Cardiac septum (tissue), 1 donor: Measurements from ENCODE around the gene MRPS18C. TPM values are rescaled to one million over a fixed set of nuclear protein-coding genes. Genes with fewer than 3 reads are reported as not detected.
"Not testable (repeated sequence)": the region's sequence is repeated elsewhere in the genome, so short reads cannot be mapped to it uniquely, and the experiment has no call there.

ENCODE experiments used
- DNase-seq: peaks from one replicate; pipeline ENCODE4 v3.0.0-alpha.2; 2020; ENCODE audit warnings: low spot score
- intact Hi-C: fragments of 100-400 bp; cut with DNase I; formaldehyde crosslinking; loops from one replicate; pipeline ENCODE4 v1.14.0; 2022
- total RNA-seq: library from RNA; stranded (reverse); fragmentation: NEBNext Ultra II Directional; extraction: Animal tissue kit (Norgen Biotek cat#: 25700); gene quantifications from one replicate; pipeline ENCODE4 v1.2.1, GENCODE V29; 2021
- donor health status: DM: no; HTN: no; CAD: no.

The MRPS18C gene
- total RNA-seq, 1 donor from 2014 or later = 39.1 TPM

DNA sequence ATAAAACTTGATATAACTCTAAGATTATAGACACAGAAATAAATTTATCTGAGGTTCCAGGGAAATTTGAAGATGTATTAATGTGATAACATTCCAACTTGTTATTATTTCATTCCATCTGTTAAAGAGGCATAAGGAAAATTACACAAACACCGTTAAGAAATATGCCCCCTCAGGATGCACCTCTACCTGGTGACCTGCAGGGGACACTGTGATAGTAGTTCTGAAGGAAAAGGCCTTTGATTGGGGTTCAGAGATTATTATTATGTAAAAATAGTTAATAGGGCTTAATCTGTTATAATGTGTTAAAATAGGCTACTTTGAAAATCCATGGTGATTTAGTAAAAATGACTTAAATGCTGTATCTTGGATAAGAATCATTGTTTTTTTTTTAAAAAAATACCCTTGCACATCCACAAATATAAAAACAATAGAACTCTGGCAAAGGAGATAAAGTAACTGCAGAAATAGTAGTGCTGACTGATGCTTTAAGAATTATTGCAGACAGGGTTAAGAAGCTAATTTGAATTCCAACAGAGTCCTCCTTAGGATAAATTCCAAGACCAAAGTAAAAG, 35.1 kb downstream of the MRPS18C start:
- no peak for DNase-seq
- intact Hi-C loops = no loop called here

DNA sequence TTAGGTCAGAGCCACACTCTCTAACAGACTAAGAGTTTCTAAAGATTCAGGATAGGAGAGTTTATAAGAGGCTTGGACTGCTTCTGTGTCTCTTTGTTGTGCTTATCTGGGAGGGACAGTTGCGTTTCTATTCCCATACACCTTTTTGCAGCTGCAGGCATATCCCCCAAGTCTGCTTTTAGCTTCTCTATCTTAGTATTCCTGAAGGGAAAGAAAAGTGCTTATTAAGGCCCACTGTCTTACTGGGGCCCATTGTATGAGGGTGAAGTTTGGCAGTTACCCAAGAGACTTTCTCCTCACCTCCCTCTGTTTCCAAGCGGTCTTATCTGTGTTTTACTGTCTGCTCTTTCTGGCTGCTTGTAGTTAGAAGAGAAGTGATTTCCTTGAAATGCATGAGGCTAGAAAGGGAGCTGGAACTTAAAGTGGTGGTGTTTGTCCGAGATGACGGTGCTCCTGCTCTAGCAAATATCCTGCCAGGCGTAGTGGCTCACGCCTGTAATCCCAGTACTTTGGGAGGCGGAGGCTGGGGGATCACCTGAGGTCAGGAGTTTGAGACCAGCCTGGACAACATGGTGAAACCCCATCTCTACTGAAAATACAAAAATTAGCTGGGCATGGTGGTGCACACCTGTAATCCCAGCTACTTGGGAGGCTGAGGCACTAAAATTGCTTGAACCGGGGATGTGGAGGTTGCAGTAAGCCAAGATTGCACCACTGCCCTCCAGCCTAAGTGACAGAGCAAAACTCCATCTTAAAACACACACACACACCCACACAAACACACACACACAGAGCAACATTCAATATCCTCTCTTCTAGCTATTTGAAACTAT, 40.4 kb downstream of the MRPS18C start:
- DNase-seq, intact Hi-C loops: not testable (repeated sequence)

DNA sequence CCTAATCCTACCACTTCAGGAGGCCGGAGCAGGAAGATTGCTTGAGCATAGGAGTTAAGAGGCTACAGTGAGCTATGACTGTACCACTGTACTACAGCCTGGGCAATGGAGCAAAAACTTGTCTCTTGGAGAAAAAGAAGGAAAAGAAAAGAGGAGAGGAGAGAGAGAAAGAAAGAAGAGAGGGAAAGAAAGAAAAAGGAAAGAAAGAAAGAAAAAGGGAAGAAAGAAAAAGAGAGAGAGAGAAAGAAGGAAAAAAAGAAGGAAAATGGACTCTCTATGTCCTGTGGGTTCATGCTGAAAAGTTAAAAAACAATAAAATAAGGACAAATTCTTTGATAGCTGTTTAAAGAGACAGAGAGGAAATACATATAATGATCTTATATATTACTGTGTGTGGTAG, 42.3 kb downstream of the MRPS18C start:
- intact Hi-C loops = no loop called here
- DNase-seq = no peak

DNA sequence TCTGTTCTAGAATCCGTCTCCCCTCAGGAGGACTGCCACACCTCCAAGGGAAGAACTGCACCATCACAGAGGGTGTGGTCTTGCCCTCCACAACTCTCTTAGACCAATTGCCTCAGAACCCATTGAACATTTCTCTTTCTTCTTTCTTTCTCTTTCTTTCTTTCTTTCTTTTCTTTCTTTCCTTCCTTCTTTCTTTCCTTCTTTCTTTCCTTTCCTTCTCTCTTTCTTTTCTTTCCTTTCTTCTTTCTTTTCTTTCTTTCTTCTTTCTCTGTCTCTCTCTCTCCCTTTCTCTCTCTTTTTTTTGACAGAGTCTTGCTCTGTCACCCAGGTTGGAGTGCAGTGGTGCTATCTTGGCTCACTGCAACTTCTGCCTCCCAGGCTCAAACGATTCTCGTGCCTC, 45.8 kb downstream of the MRPS18C start:
- intact Hi-C loops, DNase-seq: not testable (repeated sequence)

DNA sequence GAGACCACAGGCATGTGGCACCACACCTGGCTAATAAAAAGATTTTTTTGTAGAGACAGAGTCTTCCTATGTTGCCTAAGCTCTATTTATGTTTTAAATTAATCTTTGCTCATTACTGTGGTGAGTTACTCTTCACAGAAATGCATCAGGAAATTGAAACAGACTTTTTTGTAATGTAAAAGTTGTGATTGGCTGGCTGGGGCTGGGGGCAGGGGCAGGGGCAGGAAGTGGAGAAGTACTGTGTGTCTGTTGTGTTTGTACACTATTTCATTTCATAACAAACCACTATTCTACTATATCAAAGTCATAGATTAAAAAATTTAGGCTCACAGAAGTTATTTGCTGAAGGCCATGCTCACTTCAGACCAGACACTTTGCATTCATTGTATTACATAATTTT, 48.1 kb downstream of the MRPS18C start:
- intact Hi-C loops = no loop called here
- no peak for DNase-seq

DNA sequence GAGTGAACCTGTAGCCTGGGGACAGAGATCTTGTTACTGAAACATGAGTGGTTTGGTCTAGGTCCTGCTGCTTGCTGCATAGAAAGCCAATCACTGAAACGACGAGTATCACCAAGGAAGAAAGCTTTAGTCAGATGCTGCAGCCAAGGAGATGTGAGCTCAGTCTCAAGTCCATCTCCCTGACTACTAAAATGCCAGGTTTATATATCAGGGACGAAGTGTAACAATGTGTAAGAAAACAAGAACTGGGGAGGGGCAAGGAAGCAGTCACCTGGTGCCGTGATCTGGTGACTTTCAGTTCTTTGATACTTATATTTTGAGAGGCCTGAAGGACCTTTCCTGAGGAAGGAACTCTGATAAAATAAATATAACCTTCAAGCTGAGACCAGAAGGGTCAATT, 48.6 kb downstream of the MRPS18C start:
- no peak for DNase-seq
- intact Hi-C loops = no loop called here

DNA sequence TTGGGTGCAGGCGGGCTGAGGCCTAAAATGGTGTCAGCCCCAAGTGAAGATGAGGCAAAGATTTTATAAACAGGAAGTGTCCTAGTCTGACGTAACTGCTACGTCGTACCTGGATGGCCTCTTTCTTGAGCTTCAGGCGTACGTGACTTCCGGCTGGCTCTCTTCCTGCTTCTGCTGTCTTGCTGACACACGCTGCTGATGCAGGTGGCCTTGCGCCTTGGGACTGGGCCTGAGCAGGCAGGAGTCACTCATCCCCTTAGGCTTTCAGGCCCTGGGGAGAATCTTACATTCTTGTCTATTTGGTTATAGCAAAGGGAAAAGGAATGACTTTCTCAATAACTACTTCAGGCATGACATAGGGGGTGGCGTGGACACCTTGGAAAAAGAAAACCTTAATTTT, 49.1 kb downstream of the MRPS18C start:
- intact Hi-C loops = no loop called here
- DNase-seq = no peak

DNA sequence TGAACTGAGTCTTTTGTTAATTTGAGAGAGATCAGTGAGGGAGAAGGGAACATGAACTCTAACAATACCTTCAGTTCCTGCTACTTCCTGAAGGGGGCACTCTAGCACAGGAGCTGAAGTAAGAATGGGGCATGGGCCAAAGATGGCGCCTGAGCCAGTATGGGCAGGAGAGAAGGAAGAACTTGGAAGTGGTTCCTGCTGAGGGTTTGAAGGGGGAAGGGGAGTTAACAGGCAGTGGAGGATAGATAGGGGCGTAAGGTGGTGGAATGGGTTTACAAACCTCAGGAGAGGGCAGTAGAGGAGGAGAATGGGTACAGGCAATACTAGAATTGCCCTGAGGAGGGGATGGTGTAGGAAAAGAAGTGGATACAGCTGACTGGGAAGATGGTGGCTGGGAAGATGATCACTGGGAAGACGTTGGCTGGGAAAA, 53.3 kb downstream of the MRPS18C start:
- intact Hi-C loops = loop anchor here (1.0 kb wide), 1 partner anchor 131 kb away; no protein-coding TSS in a partner anchor
- DNase-seq = not testable (repeated sequence)

DNA sequence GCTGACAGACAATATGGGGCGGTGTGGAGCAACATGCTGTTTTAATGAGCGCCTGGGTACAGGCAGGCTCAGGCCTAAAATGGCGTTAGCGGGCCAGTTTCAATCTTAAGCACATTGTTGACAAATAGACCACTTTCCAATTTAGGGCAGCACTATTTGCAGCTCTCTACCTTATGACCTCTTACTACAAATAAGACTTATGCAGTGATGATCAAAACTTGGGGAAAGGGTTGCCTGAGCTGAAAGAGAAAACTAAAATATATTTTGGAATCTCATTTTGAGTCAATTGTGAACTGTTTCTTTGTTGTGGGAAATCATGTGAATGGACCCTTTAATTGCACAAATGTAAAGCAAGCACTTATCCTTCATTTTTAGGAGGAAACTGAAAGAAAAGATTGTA, 54.6 kb downstream of the MRPS18C start:
- intact Hi-C loops = no loop called here
- no peak for DNase-seq

Other genes with a start within 250 kb of the MRPS18C start
- gene COQ2, start 171.3 kb upstream of the MRPS18C start, total RNA-seq = 13.1 TPM
- 0.97 TPM for gene HPSE, start 121.2 kb upstream of the MRPS18C start, total RNA-seq
- gene HELQ, start 235 bp upstream of the MRPS18C start, total RNA-seq = 11.1 TPM
- gene ABRAXAS1, start 29.0 kb downstream of the MRPS18C start, total RNA-seq = 6.4 TPM
- gene GPAT3, start 80.0 kb downstream of the MRPS18C start, total RNA-seq = 38.5 TPM